HFF-Myc (cell line): Measurements from ENCODE around the gene PTGFR.
A peak's percentile ranks its signal among the peaks of the same experiment; 100 is the strongest.

ENCODE experiments used
- DNase-seq: peaks from one replicate; pipeline ENCODE4 v3.0.0-alpha.2; 2011; ENCODE audit warnings: low read depth; ENCODE audit errors: extremely low read depth
- H3K4me3 ChIP-seq: replicated peaks from 2 replicates; pipeline ENCODE4 v1.5.1; 2011; ENCODE audit warnings: low read depth, mild to moderate bottlenecking, control low read depth, low read length
- TF ChIP-seq, protein P1 (sequence below): IDR thresholded peaks from 2 replicates; pipeline ENCODE4 v1.5.1; 2012; ENCODE audit warnings: mild to moderate bottlenecking, low read depth, low read length, control low read depth; ENCODE audit errors: missing control alignments

PTGFR gene

DNA sequence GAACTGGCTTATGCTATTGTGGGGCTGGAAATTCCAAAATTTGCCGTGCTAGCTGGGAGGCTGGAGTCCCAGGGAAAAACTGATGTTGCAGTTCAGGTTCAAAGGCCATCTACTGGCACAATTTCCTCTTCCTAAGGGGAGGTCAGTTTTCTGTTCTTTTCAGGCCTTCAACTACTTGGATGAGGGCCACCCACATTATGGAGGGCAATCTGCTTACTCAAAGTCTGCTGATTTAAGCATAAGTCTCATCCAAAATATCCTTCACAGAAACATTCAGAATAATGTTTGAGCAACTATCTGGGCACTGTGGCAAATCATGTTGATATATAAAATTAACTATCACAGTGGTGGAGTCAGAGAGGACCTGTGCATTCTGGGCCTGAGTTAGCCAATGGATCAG, 21.2 kb upstream of the PTGFR start:
- no peak for DNase-seq
- TF ChIP-seq, protein P1, sequence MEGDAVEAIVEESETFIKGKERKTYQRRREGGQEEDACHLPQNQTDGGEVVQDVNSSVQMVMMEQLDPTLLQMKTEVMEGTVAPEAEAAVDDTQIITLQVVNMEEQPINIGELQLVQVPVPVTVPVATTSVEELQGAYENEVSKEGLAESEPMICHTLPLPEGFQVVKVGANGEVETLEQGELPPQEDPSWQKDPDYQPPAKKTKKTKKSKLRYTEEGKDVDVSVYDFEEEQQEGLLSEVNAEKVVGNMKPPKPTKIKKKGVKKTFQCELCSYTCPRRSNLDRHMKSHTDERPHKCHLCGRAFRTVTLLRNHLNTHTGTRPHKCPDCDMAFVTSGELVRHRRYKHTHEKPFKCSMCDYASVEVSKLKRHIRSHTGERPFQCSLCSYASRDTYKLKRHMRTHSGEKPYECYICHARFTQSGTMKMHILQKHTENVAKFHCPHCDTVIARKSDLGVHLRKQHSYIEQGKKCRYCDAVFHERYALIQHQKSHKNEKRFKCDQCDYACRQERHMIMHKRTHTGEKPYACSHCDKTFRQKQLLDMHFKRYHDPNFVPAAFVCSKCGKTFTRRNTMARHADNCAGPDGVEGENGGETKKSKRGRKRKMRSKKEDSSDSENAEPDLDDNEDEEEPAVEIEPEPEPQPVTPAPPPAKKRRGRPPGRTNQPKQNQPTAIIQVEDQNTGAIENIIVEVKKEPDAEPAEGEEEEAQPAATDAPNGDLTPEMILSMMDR = no peak
- no peak overlapping the region for H3K4me3 ChIP-seq

DNA sequence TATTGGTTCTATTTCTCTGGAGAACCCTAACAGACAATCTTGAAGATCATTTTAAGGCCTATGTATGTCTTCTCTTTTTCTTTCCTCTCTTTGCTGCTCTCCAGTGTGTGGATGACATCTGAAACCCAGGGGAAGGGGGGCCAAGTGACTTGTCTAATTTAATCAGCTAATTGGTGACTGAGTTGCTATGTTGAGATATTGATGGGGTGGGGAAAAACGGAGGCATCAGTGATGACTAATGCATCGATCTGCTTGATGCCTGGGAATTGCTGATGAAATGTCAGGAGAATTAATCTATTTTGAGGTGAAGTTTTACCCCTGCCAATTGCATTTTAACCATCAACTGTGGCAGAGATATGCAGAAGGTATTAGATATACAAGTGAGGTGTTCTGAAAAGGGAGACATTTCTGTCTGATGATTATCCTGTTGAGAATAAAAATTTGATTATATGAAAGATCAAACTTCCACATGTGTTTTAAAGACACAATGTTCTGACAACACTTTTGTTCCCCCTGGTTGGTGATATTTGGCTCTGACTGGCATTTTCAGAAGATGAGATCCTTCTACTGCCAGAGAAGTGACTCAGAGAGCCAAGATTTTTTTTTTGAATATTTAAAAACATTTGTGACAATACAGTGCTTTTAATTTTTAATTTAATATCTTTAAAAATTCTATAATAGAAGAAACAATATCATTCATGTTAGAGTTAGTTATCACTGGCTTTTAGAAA, 18.7 kb upstream of the PTGFR start:
- TF ChIP-seq, protein P1 = no peak
- no peak overlapping the region for H3K4me3 ChIP-seq
- DNase-seq = no peak

DNA sequence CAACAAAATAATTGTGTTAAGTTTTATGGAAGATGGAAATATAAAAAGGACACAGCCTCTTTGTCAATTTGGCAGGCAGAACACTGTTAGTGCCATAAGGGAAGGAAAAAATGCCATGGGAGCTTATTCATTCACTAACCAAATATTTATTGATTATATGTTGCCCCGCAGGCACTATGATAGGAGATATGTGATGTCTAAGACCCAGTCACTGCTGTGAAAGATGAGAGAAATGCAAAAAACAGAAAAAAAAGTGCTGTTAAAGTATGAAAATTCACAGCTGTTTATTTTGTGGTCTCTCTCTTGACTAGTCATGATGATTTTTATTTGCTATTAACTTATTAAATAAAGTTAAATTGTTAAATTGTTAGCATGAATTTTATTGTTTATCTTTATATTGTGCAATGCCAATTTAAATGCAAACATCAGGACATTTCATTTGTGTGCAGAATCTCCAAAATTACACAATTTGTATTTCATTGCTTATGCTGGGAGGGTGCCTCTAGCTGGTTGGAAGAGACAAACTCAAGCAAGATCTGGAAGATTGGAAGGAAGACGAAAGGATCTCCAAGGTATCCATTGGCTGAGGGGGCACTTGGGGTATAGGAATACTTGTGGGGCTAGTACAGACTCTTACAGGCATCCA, 17.8 kb upstream of the PTGFR start:
- DNase-seq = no peak
- H3K4me3 ChIP-seq = no peak overlapping the region
- TF ChIP-seq, protein P1 = no peak

DNA sequence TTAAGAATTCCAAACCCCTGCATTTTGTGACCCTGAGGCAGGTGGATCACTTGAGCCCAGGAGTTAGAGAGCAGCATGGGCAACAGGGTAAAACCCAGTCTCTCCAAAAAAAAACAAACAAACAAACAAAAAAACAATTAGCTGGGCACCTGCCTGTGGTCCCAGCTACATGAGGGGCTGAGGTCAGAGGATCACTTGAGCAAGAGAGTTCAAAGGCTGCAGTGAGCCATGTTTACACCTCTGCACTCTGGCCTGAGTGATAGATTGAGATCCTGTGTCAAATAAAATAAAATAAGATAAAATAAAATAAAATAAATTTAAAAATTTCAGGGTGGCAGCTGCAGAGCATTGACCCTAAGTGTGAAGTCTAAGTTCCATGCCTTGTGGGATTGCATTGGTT, 16.7 kb upstream of the PTGFR start:
- TF ChIP-seq, protein P1 = no peak
- no peak for DNase-seq
- H3K4me3 ChIP-seq = no peak overlapping the region

DNA sequence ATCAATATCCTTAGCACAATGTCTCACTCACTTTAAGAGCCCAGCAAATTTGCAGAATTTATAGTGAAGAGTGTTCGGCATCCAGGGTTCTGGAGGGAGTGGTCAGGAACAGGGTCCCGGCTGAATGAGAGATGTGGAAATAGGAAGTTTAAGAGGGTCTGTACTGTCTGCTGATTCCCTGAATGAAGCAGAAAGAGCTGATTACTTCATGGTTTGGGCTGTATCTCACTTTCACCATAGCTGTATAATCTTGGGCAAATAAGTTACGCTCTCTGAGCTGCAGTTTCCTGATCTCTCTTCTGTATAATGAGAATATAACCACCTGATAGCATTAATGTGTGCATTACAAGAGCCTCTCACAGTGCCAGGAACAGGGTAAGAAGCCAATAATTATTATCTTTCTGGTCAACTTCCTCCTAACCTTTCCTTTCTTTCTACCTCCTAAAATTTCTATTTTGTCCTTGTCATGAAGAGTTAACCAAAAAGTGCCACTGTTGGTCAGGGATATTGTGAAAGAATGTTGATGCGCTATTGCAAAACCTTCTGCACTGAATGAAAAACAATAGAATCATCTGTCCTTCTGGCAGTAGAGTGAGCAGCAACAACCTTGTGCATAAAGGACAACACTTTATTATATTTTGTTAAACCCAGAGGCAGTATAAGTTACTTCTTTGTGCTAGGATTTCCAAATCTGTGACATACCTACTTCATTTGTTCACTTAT, 14.7 kb upstream of the PTGFR start:
- TF ChIP-seq, protein P1 = no peak
- no peak for DNase-seq

DNA sequence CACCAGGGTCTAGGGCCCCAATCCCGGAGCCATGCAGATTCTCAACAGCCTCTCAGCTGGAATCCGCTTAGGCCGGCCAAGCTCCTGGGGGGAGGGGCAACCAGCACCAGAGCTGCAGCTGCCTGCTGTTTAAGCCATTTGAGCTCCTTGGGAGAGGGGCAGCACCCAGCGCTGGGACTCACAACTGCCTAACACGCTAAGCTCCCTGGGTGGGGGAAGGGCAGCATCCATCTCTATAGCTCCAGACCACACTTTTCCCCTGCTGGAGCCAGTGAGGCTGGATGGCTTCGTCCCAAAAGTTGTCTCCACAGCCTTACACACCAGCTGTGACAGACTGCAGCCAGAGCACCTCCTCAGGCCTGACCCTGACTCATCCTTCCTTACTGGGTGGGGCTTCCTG, 6.9 kb upstream of the PTGFR start:
- H3K4me3 ChIP-seq = no peak overlapping the region
- TF ChIP-seq, protein P1 = no peak
- peak; percentile 41 for DNase-seq

More for the DNA sequence above, 14.7 kb upstream of the PTGFR start:
- H3K4me3 ChIP-seq = no peak overlapping the region
